COLO668 (cell line): ENCODE results near the gene GNG14.
A peak's percentile ranks its signal among the peaks of the same experiment; 100 is the strongest.
"Not testable (repeated sequence)": the region's sequence is repeated elsewhere in the genome, so short reads cannot be mapped to it uniquely, and the experiment has no call there.

Experiments
- DNase-seq: peaks from one replicate; lab custom pipeline; 2025; ENCODE audit not compliant: unreplicated experiment; lab: John Stamatoyannopoulos, UW

GNG14 gene

DNA sequence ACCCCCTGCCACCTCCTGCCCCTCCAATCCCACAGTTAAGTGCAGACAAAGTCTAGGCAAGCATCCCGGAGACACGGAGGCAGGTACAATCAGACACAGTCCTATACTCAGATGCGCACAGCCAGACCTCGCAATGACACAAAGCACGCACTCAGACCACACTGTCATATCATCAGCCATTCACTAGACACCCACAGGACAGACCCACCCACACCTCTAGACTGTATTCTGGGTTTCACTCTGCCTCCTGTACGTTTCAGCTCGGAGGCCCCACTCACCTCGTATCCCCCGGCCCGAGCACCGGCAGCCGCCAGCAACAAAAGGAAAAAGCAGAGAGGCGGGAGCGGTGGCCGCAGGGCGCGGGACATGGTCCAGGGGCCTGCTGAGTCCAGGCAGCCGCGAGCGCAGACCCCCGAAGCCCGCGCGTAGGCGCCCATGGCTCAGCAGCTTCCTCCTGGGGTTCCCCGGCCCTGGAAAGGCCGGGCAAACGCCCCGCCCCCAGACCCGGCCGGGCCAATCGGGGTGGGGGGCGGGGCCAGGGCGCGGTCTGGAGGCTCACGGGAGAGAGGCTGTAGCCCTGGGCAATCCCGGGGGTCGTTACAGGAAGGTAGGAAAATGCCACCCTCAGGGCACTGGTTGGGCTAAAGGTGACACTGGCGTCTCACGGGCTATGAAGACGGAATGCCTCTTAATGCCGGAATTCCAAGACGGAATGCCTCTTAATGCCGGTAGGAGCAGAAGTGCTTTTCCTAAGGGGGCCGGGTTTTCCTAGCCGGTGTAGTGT is 21.3 kb upstream of the GNG14 start, which contains the start of the genes MAN2B1 and WDR83:
Gene MAN2B1 (minus strand): TSS at position 478 of the 784 bp plus-strand sequence. CDS start 41 bp downstream, at position 437.
Gene WDR83 (plus strand): TSS at position 543 of the 784 bp plus-strand sequence. CDS start 2,984 bp downstream, outside the sequence.
- peak; percentile 84 for DNase-seq

DNA sequence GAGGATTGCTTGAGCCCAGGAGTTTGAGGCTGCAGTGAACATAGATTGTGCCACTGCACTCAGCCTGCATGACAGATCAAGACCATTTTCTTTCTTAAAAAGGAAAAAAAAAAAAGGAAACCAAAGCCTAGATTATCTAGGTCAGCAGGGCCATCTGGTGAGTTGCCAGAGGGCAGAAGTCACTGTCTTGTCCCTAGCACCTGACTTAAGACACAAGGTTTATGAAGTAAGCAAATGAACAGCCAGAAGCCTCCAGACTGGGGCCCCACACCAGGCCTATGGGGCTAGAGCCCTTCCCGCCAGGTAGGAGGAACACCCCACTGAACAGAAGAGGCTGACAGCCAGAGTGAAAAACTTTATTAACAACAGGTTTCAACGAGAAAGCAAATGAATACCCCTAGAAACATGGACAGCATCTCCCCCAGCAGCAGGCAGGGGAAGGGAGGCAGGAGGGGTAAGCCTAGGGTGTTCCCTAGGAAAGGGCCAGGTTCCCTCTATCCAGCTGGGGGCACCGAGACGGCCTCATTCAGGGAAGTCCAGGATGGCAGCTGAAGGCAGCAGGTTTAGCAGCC is 20.0 kb upstream of the GNG14 start:
- DNase-seq = no peak

DNA sequence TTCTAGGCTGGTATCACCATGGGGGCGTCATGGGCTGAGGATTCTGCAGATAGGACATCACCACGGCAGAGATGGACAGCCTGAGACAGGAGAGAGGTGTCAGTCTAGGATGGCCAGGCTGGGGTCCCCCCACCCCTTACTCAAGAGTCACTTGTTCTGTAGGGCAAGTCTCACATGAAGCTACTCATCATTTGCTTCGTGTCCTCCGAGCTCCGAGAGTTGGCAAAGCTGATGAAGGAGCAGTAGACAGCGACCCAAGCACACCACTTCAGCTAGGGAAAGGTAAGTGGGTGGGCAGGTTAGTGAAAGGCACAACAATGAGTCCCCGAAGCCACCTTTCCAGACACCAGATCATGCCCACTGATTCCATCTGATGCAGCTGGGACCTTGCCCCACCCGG is 19.5 kb upstream of the GNG14 start:
- no peak for DNase-seq

DNA sequence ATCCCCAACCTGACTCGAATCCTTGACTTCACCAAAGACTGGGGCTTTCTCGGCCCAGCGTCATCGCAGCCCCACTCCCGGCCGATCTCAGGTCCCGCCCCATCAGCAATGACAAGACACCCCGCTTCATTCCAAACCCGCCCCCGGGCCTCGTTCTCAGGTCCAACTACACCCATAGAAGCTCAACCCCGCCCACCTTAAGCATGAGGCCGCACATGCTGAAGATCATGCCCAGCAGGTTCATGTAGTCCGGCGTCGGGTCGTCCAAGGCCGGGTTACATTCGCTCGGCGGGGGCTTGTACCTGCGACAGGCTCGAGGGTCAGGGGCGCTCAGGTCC is 18.9 kb upstream of the GNG14 start:
- peak; percentile 26 for DNase-seq

DNA sequence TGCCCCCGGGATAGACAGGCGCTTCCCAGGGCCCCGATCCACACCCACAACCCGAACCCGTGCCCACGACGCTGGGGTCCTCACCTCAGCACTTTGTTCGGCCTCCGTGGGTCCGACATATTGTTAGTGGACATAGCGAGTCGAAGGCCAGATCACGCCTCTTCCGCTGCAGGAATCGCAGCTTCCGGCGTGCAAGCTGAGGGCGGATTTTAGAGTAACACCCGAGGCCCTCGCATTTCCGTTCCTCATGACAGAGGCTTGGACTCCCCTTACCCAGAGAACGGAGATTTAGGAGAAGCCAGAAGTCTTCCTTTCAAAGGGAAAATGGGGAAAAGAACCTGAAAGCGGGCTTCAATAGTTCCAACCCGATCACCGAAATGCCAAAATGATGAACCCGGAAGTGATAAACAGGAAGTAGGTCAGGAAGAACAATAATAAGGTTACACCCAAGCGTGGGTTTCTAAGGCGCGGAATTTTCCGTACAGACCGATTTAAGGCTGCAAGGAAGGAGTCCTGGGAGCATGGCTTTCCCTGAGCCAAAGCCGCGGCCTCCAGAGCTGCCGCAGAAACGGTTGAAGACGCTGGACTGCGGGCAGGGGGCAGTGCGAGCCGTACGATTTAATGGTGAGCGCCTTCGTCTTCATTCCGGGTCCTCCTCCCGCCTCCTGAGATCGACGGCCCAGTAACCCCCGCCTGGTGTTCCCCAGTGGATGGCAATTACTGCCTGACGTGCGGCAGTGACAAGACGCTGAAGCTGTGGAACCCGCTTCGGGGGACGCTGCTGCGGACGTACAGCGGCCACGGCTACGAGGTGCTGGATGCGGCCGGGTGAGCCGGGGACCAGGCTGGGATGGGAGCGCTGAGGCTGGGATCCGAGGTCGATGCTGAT is 18.3 kb upstream of the GNG14 start:
- peak; percentile 76 for DNase-seq

DNA sequence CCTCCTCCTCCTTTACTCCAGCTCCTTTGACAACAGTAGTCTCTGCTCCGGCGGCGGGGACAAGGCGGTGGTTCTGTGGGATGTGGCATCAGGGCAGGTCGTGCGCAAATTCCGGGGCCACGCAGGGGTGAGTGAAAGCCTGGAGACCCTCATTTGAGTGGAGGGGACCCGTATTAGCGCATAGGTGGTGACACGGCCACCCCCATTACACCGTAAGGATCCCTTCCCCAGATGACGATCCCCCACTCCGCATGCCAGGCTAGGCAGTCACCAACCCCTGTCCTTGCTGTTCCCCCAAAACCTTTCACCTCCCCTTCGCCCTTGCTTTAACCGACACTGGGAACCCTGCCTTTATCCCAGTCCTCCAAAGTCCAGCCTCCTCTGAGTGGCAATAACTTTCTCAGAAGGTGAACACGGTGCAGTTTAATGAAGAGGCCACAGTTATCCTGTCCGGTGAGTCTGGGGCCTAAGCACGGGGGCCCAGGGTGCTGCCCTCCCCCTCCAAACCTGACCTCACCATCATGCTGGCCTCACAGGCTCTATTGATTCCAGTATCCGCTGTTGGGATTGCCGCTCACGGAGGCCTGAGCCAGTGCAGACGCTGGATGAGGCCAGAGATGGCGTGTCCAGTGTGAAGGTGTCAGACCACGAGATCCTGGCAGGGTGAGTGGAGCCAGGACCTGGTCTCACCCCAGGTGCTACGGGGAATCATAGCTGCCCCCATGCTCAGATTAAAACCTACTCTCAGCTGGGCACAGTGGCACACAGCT is 17.5 kb upstream of the GNG14 start:
- no peak for DNase-seq

DNA sequence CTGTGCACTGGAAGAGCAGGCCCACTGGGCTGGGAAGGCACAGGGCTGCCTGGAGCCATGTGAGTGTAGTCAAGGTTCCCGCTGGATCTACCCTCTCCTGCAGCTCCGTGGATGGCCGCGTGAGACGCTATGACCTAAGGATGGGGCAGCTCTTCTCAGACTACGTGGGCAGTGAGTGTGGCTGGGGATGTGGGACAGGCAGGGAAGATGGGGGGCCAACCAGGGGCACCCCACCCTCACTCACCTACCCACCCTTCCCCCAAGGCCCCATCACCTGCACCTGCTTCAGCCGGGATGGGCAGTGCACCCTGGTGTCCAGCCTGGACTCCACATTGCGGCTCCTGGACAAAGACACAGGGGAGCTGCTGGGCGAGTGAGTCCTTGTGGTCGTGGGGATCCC is 15.1 kb upstream of the GNG14 start:
- DNase-seq = no peak

DNA sequence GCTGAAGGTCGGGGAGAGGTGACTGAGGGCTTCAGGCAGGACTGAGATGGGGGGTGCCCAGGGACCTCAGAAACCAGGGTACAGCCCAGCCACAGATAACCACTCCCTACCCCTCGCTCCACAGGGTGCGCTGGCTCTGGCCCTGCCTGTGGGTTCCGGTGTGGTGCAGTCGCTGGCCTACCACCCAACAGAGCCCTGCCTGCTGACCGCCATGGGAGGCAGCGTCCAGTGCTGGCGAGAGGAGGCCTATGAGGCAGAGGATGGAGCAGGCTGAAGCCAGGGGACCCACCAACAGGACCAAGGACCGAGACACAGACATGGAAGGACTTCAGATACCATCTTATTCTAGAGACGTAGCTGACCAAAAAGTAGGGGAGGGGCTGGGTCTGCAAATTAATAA is 12.4 kb upstream of the GNG14 start:
- DNase-seq = no peak

DNA sequence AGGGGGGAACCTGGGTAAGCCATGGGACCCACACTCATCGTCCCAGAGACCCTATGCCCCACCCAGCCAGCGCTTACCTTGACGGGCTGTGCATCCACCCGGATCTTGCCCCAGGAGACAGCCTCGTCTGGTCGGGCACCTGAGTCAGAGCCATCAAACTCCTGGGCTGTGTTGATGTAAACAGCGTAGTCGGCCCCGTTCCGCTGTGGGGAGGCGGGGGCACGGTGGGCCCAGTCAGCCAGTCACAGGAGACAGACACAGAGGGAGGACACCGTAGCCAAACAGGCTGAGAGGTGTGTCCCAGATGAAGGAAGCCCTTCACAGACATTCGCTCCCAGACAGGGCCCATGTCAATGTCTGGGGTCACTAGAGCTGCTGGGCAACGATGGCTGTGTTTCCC is 11.9 kb upstream of the GNG14 start:
- DNase-seq = no peak

DNA sequence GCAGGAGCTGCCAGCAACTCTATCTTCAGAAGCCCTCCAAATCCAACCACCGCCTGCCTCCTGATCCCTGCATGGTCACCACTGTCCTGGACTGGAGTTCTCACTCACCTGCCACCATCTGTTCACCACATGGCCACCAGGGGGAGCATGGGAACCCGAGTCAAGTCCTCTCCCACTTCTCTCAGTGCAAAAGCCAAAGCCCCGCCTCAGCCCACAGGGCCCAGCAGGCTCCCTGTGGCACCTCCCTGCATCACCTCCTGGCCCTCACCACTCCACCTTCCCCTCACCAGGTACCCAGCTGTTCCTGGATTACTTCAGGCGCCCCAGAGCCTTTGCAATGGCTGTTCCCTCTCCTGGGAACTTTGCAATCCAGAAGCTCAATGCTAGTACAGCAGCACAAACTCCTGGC is 11.4 kb upstream of the GNG14 start:
- peak; percentile 85 for DNase-seq

DNA sequence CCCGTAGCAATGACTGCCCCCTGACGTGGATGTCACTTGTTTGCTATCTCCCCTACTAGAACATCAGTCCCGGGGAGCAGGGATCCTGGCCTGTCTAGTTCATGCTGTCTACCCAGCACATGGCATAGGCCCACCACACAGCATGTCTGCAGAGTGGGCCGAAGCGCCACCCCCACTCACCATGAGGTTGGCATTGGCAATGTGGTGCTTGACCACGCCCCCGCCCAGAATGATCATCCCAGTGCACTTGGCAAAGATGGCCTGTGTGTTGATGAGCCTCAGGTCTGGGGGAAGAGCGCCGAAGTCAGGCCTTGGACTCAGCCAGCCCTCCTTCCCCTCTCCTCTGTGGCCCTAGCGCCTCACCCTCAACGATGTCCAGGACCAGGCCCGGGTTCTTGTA is 10.9 kb upstream of the GNG14 start:
- DNase-seq = no peak

DNA sequence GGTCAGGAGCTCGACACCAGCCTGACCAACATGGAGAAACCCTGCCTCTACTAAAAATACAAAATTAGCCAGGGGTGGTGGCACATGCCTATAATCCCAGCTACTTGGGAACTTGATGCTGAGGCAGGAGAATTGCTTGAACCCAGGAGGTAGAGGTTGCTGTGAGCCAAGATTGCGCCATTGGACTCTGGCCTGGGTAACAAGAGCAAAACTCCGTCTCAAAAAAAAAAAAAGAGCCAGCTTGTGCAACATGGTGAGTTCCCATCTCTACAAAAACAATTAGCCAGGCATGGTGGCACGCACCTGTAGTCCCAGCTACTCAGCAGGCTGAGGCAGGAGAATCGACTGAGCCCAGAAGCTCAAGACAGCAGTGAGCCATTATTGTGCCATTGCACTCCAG is 9.8 kb upstream of the GNG14 start:
- not testable (repeated sequence) for DNase-seq

DNA sequence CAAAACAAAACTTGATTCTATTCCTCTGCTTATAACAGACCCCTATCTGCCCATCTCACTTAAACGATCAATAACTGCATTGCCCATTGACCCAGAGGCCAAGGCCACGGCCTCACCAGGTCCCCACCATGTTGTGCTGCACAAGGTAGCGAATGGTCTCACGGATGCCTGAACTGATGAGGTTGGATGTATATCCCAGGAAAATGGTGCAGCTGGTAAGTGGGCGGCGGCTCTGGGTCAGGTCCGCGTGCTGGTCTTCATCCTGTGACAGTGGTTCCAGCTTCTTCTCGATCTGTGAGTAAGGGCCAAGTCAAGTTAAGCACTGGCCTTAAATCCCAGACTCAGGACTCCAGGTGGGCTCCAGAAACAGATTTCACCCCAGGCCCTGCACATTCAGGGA is 7.8 kb upstream of the GNG14 start:
- DNase-seq = no peak

DNA sequence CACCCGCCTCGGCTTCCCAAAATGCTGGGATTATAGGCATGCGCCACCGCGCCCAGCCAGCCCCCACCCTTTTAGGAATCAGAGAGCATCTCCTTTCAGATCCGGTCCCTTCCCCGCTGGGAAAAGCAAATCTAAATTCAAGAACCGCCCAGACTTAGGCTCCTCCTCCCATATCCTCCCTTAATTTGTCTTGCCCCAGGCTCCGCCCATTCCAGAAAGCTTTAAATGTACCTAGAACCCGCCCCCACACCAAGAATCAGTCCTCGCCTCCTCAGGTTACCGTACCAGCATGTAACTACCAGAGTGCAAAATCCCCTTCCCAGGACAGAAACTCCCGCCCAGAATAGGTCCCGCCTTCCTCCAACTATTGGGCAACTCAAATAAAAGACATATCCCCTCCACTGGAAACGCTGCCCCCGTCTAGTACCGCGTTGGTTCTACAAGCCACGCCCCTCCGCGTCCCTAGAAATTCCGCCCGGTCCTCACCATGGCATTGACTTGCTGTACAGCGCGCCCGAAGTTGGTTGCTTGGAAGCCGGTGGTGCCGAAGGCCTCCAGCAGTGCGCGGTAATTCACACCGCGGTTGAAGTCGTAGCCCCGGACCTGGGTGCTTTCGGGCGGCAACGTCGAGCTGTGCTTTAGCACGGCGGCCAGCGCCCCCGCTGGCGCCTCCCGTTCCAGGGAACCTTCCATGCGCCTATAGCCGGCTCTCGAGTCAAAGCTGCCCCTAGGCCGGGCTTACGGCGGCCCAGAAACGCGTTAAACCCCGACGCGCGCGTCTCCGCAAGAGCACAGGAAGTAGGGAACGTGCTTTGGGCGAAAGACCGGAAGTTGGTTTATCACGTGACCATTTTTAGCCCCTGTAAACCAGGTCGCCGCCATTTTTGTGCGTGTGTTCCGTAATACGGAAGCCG is 6.5 kb upstream of the GNG14 start, which contains the start of gene DHPS:
Gene DHPS (minus strand): TSS at position 807 of the 914 bp plus-strand sequence. CDS start 114 bp downstream, at position 693.
- DNase-seq = peak; percentile 95

DNA sequence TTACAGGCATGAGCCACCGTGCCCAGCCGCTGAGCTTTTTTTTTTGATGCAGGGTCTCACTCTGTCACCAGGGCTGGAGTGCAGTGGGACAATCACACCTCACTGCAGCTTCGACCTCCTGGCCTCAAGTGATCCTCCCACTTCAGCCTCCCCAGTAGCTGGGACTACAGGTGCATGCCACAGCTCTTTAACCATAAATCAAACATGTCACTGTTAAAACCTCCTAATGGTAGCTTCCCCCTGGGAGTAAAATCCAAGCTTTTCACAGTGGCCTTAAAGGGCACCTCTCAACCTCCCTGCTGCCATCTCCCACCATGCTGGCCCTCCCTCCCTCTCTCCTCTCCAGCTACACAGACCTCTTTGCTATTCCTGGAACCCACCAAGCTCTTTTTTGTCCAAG is 2.0 kb upstream of the GNG14 start:
- DNase-seq = no peak

DNA sequence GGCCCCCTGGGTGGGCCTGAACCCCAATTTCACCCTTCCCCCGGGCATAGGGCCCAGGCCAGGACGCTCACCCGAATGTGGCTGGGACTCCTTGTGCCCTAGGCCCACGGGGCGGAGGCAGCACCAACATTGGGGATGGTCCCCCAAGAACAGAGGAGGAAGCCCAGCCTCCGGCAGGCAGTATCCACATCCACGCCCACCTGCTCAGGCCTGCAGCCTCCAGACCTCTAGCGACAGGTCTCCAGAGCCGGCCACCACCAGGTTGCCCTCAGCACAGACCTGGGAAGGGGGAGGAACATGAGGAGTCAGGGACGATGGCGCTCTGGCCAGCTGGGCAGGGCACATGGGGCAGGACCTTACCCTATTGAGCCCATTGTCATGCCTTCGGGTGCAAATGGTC is 1.2 kb downstream of the GNG14 start:
- DNase-seq = no peak

DNA sequence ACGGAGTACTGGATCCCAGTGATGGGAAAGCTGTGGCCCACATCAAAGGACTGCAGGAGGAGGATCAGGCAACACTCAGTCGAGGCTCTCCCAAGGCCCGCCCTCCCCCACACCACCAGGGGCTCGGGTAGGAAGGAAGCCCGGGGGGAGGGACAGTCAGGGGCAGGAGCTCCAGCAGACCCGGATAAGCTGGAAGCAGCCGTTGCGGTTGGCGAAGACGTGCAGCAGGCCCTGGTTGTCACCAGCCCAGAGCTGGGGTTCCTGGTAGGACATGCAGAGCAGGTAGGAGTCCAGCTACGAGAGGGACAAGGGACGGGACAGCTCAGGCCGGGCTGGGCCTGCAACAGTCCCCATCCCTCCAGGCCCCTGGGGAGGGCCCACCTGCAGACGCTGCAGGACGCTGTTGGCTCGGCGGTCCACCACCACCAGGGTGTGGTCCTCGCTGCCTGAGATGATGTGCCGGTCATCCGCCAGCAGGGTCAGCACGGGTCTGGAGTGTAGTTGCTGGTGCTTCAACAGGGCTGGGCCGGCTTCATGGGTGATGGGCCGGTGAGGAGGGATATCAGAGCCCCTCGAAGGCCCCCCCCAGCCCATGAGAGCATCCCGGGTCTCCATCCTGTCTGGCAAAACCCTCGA is 1.9 kb downstream of the GNG14 start:
- DNase-seq = no peak

DNA sequence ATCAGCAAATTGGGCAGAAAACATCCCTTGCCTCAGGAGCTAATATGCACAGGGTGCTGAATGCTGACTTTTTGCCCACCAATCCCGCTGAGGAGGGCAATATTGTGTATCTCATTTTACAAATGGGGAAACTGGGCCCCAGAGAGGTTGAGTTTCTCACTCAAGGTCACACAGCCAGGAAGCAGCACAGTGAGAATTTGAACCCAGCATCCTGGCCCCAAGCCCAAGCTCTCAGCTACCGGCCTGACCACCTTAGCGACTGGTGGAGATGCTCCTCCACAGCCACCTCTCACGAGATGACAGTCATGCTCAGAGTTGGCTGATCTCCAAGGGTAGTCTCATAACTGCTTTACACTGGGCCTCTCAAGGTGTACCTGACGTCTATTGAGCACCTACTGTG is 5.2 kb downstream of the GNG14 start:
- no peak for DNase-seq

DNA sequence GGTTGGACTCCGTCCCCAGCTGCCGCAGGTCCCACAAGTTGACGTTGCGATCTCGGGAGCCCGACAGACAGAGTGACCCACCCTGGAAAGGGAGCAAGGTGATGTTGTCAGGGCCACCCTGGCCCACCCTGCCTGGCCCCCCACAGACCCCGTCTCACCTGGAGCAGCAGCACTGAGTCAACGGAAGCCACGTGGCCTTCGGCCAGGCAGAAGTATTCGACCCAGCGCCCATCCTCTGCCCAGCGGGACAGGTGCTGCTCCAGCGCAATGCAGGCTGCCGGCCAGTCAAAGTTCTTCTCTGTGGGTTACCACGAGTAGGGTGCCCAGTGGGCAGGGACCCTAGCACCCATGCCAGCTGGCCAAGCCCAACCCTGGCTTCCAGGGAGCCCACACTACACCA is 6.8 kb downstream of the GNG14 start:
- no peak for DNase-seq
